ENCODE data around the gene CTSC. TPM values are rescaled to one million over a fixed set of nuclear protein-coding genes. Genes with fewer than 3 reads are reported as not detected.

Gene CTSC
- total RNA-seq (10 to 100 TPM; 20.3 to 51.2 (median 29.2) TPM), polyA plus RNA-seq (100 to 1,000 TPM in 1 of 2 donors, 10 to 100 TPM in 1; 22.0 to 257 TPM)
- long read RNA-seq, donor 1, full-length matches to known transcripts, result 36 of 39 reads
- long read RNA-seq, donor 1, partial matches to known transcripts, result 1 of 39 reads
- long read RNA-seq, donor 1, other reads (novel, unspliced or antisense), result 2 of 39 reads
- long read RNA-seq, donor 2, full-length matches to known transcripts, result 31 of 36 reads
- long read RNA-seq, donor 2, partial matches to known transcripts, result 5 of 36 reads
- long read RNA-seq, donor 2, other reads (novel, unspliced or antisense), result 0 of 36 reads
- long read RNA-seq, donor 3, full-length matches to known transcripts, result 23 of 25 reads
- long read RNA-seq, donor 3, partial matches to known transcripts, result 1 of 25 reads
- long read RNA-seq, donor 3, other reads (novel, unspliced or antisense), result 1 of 25 reads

GRCh38 chr11:88337181-88337986 is at the start of gene CTSC:
CTSC (minus strand) TSS chr11:88337736; CDS start chr11:88337672, 64 bp downstream.
- Histone ChIP-seq H3K27me3 (no peaks in the 10 kb centered on the region), H3K27ac (peak within 1 kb of the TSS in 1 of 2 donors; percentile 59), H3K4me3 (peak within 1 kb of the TSS; percentile 62), H3K4me1 (ENCODE audit: insufficient read depth) (peaks cover 1% of the 10 kb centered on the region), H3K9me3 (no peaks in the 10 kb centered on the region), H3K36me3 (no peaks in the 10 kb centered on the region)
- no peak for TF ChIP-seq CTCF (IDR thresholded peaks at IDR 0.05)
- TF ChIP-seq POLR2A (IDR thresholded peaks at IDR 0.05), result peak; percentile 41
- peak; percentile 91 to 95 (median 93) for DNase-seq
- intact Hi-C loops (cut with DNase I), result no loop called here
- 1% methylated on average over 54 of the region's 54 CpGs for WGBS, 3 donors

- Histone ChIP-seq H3K9me3 (no peaks in the 10 kb centered on the region), H3K27ac (no peak overlapping the region), H3K4me1 (ENCODE audit: insufficient read depth) (no peaks in the 10 kb centered on the region), H3K27me3 (no peaks in the 10 kb centered on the region), H3K36me3 (no peaks in the 10 kb centered on the region), H3K4me3 (no peak overlapping the region)
- DNase-seq, result no peak
- intact Hi-C loops (cut with DNase I), result no loop called here
- WGBS, 3 donors, result 82 to 88% (median 83%) methylated on average over 3 of the region's 3 CpGs
- TF ChIP-seq EP300 (IDR thresholded peaks at IDR 0.05) (no peak), POLR2A (IDR thresholded peaks at IDR 0.05) (no peak), CTCF (IDR thresholded peaks at IDR 0.05) (no peak)
Measured at GRCh38 chr11:88384669-88385005, 47.1 kb upstream of the CTSC start.

- Histone ChIP-seq H3K27ac (no peak overlapping the region), H3K36me3 (no peaks in the 10 kb centered on the region), H3K4me1 (ENCODE audit: insufficient read depth) (no peaks in the 10 kb centered on the region), H3K9me3 (no peaks in the 10 kb centered on the region), H3K27me3 (no peaks in the 10 kb centered on the region), H3K4me3 (no peak overlapping the region)
- intact Hi-C loops (cut with DNase I), result no loop called here
- TF ChIP-seq CTCF (IDR thresholded peaks at IDR 0.05), result no peak
- no peak for TF ChIP-seq EP300 (IDR thresholded peaks at IDR 0.05)
- no peak for TF ChIP-seq POLR2A (IDR thresholded peaks at IDR 0.05)
- WGBS, 3 donors, result 62 to 67% (median 63%) methylated on average over 4 of the region's 4 CpGs
- DNase-seq, result no peak
Measured at GRCh38 chr11:88384004-88384668, 46.6 kb upstream of the CTSC start.

- 55 to 58% (median 57%) methylated on average over 3 of the region's 3 CpGs for whole genome bisulfite sequencing, 3 donors
- Histone ChIP-seq H3K27ac (no peak overlapping the region), H3K4me1 (ENCODE audit: insufficient read depth) (no peaks in the 10 kb centered on the region), H3K36me3 (no peaks in the 10 kb centered on the region), H3K9me3 (no peaks in the 10 kb centered on the region), H3K4me3 (no peak overlapping the region), H3K27me3 (no peaks in the 10 kb centered on the region)
- TF ChIP-seq EP300 (IDR thresholded peaks at IDR 0.05), result no peak
- no peak for TF ChIP-seq POLR2A (IDR thresholded peaks at IDR 0.05)
- TF ChIP-seq CTCF (IDR thresholded peaks at IDR 0.05), result no peak
- DNase-seq, result no peak
- intact Hi-C loops (cut with DNase I), result no loop called here
Measured at GRCh38 chr11:88383447-88383846, 45.9 kb upstream of the CTSC start.

All from ovary (tissue), 10 donors.